Heart right ventricle (tissue), 16 donors: ENCODE results near the gene PYGO1. TPM values are rescaled to one million over a fixed set of nuclear protein-coding genes. Genes with fewer than 3 reads are reported as not detected.

ENCODE experiments used
- ATAC-seq, 8 donors: fragments of 200-7000 bp; cut with Tn5 transposase; one replicate each; pipeline ENCODE4 v1.9.1; 2020; ENCODE audit warnings: mild to moderate bottlenecking in 8 of 8, moderate library complexity in 8 of 8, moderate number of reproducible peaks in 1 of 8
- DNase-seq, 2 donors: peaks; one replicate each; pipeline ENCODE4 v3.0.0-alpha.2; 2020
- H3K27ac ChIP-seq, 10 donors: fragments of 200-600 bp; sonication (generic) in 2 of 10; one replicate each; pipeline versions ENCODE4 v1.5.0 to v1.8.0; 2020 to 2022; ENCODE audit warnings: mild to moderate bottlenecking in 3 of 10
- H3K27me3 ChIP-seq, 7 donors: fragments of 200-600 bp; one replicate each; pipeline ENCODE4 v1.8.0; 2021 to 2022; ENCODE audit warnings: mild to moderate bottlenecking in 2 of 7
- H3K36me3 ChIP-seq, 9 donors: fragments of 200-600 bp; sonication (generic) in 1 of 9; one replicate each; pipeline versions ENCODE4 v1.5.0 to v1.8.0; 2020 to 2022; ENCODE audit warnings: mild to moderate bottlenecking in 2 of 9
- H3K4me1 ChIP-seq, 9 donors: fragments of 200-600 bp; sonication (generic) in 1 of 9; one replicate each; pipeline versions ENCODE4 v1.5.0 to v1.8.0; 2020 to 2022; ENCODE audit warnings: mild to moderate bottlenecking in 4 of 9
- H3K4me3 ChIP-seq, 10 donors: fragments of 200-600 bp; sonication (generic) in 2 of 10; one replicate each; pipeline versions ENCODE4 v1.5.0 to v1.8.0; 2020 to 2022; ENCODE audit warnings: mild to moderate bottlenecking in 7 of 10, moderate library complexity in 2 of 10
- H3K9me3 ChIP-seq, 11 donors: fragments of 200-600 bp in 10 of 11; sonication (generic) in 2 of 11; one replicate each; pipeline versions ENCODE4 v1.5.0 to v1.8.0; 2013 to 2022; ENCODE audit warnings: mild to moderate bottlenecking in 2 of 11, control low read depth in 1 of 11, moderate library complexity in 1 of 11
- CTCF ChIP-seq, 9 donors: fragments of 200-600 bp; sonication (generic) in 2 of 9; IDR thresholded peaks; one replicate each; pipeline versions ENCODE4 v1.5.0 to v1.8.0; 2021 to 2022; ENCODE audit warnings: antibody characterized with exemption in 9 of 9, mild to moderate bottlenecking in 5 of 9, moderate library complexity in 1 of 9
- WGBS, 2 donors: extraction: QIAGEN DNeasy Blood & Tissue Kit; methylation state at CpG; one replicate each; pipeline ENCODE4 v1.1.7; 2013; ENCODE audit warnings: inconsistent platforms in 1 of 2; 5-methylcytosine and 5-hydroxymethylcytosine counted together
- intact Hi-C, 10 donors: fragments of 100-400 bp; cut with DNase I; formaldehyde crosslinking; loops; one replicate each; pipeline versions ENCODE4 v1.11.1 to v1.14.2; 2022
- polyA plus RNA-seq, 2 donors: library from polyadenylated mRNA; stranded (reverse); fragments of 200-250 nt; gene quantifications; one replicate each; pipeline ENCODE4 v1.2.3, GENCODE V29; 2013
- total RNA-seq, 10 donors: library from RNA; stranded (reverse); fragmentation: NEBNext Ultra II Directional in 3 of 10; extraction: Animal tissue kit (Norgen Biotek cat#: 25700) in 3 of 10; gene quantifications; one replicate each; pipeline versions ENCODE4 v1.2.1 to v1.2.4, GENCODE V29; 2021 to 2023
- donor health status: Arrhythmogenic right ventricular cardiomyopathy.
- donor health status: ischemic (EF 13 %, LVEDD 7.1; RV severe dilation, severe dysfunction).
- donor health status: healthy with polysubstance abuse.
- donor health status: DM: no; HTN: yes; CAD: no.
- donor health status: DM: no; HTN: no; CAD: no.
- donor health status: ischemic (EF 25% LVEDD 6.9; RV normal size, moderate dysfunction).
- donor health status: ischemic (EF 25% LVEDD 5.7; RV mildly dilated, moderate dysfunction).
- donor health status: healthy.
- donor health status: DM: yes; HTN: yes; CAD: no.
- donor health status: Ischemic cardiomyopathy.
- donor health status: ischemic (EF 35%, LVEDD 5.7; RV mildly dilated, moderate dysfunction).
- donor health status: nonischemic (EF 11% LVEDD 7.7; RV severe dilation, severe dysfunction).
- donor health status: DM: yes; HTN: yes; CAD: no.
- donor health status: PGD.
- donor health status: ischemic (EF 29% LVEDD 5.4; RV normal size, mild dysfunction).
- donor health status: nonischemic (EF 23%, LVEDD 6.1; RV moderate dilation, normal function).

PYGO1 gene
- total and polyA plus RNA-seq, 12 donors = 0.81 to 9.5 (median 4.2) TPM

DNA sequence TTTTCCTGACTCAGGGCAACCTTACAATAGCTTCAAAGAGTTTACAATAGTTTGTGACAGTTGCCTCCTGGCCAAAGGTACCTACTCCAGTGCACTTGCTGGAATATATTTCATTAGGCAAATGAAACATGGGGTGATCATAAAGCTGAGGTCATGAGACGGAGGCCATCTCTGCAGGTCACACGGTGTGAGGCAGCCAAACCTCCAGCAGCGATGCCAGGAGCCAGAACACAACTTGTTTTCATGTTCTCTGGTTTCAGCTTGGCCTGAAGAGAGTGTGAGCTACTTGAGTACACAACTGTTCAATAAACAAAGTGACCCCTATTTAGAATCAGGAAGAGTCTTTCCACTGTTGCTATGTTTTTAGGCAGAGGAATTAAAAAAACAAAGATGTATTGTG lies 42.7 kb upstream of the PYGO1 start:
- Histone ChIP-seq H3K4me3 (no peak overlapping the region), H3K36me3 (peaks cover 0 to 58% (median 0%) of the 10 kb centered on the region in 9 donors), H3K27me3 (no peaks in the 10 kb centered on the region), H3K9me3 (no peaks in the 10 kb centered on the region), H3K4me1 (no peaks in the 10 kb centered on the region), H3K27ac (no peak overlapping the region)
- WGBS, 2 donors = 61 to 63% methylated on average over 3 of the region's 3 CpGs
- TF ChIP-seq CTCF (IDR thresholded peaks at IDR 0.05) = no peak
- intact Hi-C loops = loop anchor here in 2 of 10 donors (10.0 kb wide), 2 partner anchors 116 to 416 kb away; no protein-coding TSS in a partner anchor
- DNase-seq = no peak
- ATAC-seq = no peak

DNA sequence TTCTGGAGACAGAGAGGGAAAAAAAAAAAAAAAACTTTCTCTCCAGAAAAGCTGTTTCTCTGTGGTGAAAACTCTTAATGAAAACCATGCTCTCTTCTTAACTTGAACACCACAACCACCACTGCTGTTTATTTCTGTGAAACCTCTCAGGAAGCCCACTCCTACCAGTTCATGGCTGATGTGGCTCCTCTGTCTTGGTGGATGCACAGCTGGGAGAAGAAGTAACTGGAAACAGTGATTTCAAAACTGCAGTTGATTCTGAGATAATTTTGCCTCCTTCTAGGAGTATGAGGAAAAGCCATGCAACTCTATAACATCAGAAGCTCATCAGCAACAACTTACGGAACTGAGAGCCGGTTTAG lies 40.2 kb upstream of the PYGO1 start:
- 94 to 98% methylated on average over 2 of the region's 2 CpGs for WGBS, 2 donors
- Histone ChIP-seq H3K9me3 (no peaks in the 10 kb centered on the region), H3K4me3 (no peak overlapping the region), H3K27ac (no peak overlapping the region), H3K27me3 (no peaks in the 10 kb centered on the region), H3K36me3 (peaks cover 0 to 55% (median 0%) of the 10 kb centered on the region in 9 donors), H3K4me1 (no peaks in the 10 kb centered on the region)
- DNase-seq = no peak
- no peak for ATAC-seq
- TF ChIP-seq CTCF (IDR thresholded peaks at IDR 0.05) = no peak
- intact Hi-C loops = no loop called here

DNA sequence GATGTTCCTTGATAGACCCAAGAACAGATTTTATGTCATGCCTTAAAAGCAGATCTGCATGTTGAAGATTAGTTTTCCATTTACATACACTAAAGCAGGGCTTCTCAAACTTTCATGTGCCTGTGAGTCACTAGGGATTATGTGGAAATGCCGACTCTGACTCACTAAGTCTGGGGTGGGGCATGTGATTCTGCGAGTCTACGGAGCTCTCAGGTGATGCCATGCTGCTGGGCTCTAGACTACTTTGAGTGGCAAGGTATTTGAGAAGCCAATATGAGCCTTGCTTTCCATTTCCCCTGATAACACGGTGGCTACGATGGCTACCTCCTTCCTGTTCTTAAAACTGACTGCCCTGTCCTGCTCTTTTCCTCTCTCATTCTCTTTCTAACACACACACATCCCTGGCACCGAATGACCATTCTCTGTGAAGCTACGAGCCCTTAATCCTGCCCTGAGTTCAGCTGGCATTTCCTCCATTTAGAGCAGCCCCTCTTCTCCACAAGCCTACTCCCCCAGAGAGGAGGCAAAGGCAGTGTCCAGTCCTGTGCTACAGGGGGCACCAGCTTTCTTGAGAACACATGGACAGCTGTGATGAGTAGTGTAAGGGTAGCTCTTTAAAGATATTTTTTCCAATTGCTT lies 39.7 kb upstream of the PYGO1 start:
- peak in 1 of 8 donors; percentile 45 for ATAC-seq

GRCh38 chr15:55619783-55620182 lies 31.6 kb upstream of the PYGO1 start:
- Histone ChIP-seq H3K4me1 (no peaks in the 10 kb centered on the region), H3K27ac (no peak overlapping the region), H3K27me3 (no peaks in the 10 kb centered on the region), H3K36me3 (peaks cover 0 to 39% (median 0%) of the 10 kb centered on the region in 9 donors), H3K9me3 (no peaks in the 10 kb centered on the region), H3K4me3 (no peak overlapping the region)
- no peak for TF ChIP-seq CTCF (IDR thresholded peaks at IDR 0.05)
- no peak for DNase-seq
- 84 to 85% methylated on average over 6 of the region's 6 CpGs for WGBS, 2 donors
- intact Hi-C loops = no loop called here
- ATAC-seq = no peak

More for the DNA sequence above, 39.7 kb upstream of the PYGO1 start:
- no peak for DNase-seq
- no peak for TF ChIP-seq CTCF (IDR thresholded peaks at IDR 0.05)
- Histone ChIP-seq H3K4me3 (no peak overlapping the region), H3K9me3 (no peaks in the 10 kb centered on the region), H3K27me3 (no peaks in the 10 kb centered on the region), H3K36me3 (peaks cover 0 to 50% (median 0%) of the 10 kb centered on the region in 9 donors), H3K4me1 (no peaks in the 10 kb centered on the region), H3K27ac (no peak overlapping the region)
- intact Hi-C loops = no loop called here
- WGBS, 2 donors = 87 to 91% methylated on average over 7 of the region's 7 CpGs
